Stimulated activated CD8-positive, alpha-beta memory T cell treated with anti-CD3 and anti-CD28 coated beads, Interleukin-15, amount 100 ng/mL, for 4 hours (primary cell): ENCODE results near the gene MIF.
A peak's percentile ranks its signal among the peaks of the same experiment; 100 is the strongest.
"Not testable (repeated sequence)": the region's sequence is repeated elsewhere in the genome, so short reads cannot be mapped to it uniquely, and the experiment has no call there.

Experiments used
- DNase-seq, 2 donors: peaks; one replicate each; pipeline ENCODE4 v3.0.0-alpha.2; 2020; ENCODE audit warnings: low read depth in 2 of 2

MIF gene

DNA sequence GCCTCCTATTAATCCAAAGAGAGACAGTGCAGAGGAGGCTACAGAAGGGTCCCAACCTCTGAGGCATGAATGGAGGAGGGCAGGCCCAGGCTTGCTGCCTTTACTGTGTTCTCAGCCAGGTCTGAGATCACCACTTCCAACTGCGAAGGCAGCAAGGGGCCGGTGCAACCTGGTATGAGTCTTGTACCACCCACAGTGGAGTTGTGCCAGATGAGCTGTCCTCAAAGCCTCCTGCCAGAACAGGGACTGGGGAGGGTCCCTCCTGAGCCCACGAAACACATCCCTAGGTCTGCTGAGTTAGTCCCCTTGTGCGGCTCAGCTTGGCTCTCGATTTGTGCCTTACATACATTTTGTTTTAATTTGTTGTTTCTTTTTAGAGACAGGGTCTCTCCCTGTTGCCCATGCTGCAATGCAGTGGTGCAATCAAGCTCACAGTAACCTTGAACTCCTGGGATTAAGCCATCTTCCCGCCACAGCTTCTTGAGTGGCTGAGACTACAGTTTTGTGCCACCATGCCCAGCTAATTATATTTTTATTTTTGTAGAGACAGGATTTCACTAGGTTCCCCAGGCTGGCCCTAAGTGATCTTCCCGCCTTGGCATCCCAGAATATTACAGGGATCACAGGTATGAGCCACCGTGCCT, 9.3 kb downstream of the MIF start:
- DNase-seq = no peak

DNA sequence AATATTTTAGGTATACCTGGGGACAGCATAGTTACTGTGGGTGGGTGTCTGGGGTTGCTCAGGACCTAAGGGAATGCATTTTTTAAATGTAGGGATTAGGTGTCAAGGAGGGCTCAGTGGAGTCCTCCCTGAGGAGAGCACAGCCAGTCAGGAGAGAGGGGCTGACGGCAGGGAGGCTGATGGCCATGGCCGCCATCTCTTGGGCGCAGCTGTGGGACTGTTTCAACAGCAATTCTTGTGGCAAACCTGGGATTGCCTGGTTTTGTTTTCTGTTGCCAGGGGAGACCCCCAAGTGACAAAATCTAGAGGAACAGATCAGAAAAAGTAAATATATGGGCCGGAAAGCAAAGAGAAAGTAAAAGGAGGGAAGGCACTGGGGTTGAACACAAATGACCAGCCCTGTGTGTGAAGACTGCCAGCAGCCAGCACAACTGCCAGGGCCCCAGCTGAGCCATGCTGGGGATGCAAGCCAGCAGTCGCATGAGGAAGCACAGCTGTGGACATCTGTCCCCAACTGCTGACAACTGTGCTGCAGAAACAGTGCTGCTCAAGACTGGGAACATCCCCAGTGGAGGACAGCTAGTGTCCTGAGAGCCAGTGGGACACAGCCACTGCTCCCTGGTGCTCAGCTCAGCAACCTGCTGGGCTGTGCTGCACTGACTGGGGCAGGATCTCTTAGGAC, 10.5 kb downstream of the MIF start:
- DNase-seq = no peak

DNA sequence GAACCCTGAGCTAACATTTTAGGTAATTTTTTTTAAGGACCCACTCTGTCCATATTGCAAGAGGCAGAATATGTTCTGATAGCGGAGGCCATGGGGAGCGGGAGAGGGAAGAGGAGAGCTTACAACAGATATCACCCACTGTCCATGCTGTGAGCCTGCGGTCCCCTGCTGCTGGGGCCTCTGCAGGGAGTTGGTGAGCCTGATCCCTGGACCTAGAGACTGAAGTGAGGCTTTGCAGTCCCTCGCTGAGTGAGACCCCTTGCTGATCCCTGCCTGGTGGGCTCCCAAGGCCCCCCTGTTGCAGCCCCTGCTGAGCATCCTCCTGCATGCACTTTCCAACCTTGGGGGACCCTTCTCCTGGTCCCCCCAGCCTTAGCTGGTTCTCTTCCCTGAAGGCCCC, 12.5 kb downstream of the MIF start:
- DNase-seq = no peak

DNA sequence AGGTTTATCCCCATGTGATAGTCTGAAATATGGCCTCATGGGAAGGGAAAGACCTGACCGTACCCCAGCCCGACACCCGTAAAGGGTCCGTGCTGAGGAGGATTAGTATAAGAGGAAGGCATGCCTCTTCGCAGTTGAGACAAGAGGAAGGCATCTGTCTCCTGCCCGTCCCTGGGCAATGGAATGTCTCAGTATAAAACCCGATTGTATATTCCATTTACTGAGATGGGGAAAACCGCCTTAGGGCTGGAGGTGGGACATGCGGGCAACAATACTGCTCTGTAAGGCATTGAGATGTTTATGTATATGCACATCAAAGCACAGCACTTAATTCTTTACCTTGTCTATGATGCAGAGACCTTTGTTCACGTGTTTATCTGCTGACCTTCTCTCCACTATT, 13.2 kb downstream of the MIF start:
- not testable (repeated sequence) for DNase-seq

DNA sequence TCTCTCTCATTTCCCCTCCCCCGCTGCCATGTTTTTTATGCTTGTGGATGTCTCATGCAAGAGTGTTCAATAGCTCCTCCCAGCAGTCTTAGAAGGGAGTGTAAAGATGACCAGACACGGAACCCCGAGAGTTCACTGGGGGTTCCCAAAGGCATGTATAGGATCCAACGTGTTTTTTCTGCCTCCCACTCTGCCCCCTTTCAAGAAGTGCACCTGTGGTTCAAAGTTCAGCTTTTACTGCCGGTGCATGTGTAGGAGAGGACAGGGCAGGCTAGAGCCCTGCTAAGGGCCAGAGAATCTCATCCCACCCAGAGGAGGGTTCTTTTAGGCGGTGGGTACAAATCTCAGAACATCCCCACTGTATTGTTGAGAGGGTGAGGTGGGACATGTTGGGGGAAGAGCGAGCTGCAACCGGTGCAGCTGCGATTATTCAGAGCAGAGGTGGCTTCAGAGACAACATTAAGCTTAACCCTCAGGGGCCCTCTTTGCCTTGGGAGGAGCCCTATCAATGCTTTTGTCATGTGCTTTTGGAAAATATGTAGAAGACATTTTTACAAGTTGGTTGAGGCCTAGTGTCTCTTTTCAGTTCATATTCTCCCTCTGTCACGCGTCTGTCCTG, 14.5 kb downstream of the MIF start:
- DNase-seq = no peak

DNA sequence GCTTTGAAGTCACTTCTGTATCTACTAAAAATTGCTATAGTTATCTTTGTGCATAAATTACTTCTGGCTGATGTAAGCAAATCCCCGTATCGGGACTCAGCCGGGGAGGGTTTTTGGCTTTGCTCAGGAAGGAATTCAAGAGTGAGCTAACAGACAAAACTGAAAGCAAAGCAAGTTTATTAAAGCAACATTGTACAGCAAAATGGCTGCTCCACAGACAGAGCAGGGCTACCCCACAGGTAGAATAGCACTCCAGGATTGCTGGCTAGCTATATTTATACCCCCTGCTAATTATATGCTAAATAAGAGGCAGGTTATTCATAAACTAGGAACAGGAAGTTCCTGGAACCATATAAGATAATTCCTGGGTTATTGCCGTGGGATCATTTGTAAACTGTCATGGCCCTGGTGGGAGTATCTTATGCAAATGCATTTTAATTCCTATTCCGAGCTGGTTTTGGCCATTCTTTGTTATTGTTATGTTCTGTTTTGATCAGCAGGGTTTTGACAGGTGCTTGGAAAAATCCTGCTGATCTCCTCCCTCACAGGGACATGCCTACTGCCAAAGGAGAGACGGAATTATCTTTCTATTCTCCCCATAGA, 15.2 kb downstream of the MIF start:
- no peak for DNase-seq

DNA sequence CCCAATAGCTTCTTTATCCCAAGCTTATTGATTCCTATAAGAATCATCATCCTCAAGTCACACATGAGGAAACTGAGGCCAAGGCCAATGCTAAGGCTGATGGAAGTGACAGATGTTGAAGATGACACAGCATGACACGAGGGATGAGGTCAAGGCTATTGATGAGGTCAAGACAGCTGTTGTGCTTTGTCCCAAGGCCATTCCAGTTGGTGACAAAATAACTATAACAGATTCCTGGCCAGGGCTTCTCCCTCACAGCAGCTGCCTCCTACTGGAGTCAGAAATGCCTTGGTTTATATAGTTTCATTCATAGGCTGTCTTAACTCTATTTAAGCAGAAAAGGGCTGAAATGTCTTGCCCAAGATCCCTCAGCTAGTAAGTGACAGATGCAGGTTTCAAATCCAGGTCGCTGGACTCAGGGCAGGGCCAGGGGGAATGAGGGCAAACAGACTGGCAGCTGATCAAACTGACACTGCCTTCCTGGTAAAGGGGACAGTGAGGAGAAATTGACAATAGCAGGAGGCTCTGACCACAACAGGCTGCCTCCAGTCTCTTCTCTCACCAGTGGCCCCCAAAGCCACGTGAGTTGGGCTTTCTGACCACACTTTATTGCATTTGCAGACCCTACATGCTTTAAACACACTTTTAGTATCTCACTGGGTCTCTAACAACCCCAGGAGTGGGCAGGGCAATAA, 16.5 kb downstream of the MIF start:
- no peak for DNase-seq

DNA sequence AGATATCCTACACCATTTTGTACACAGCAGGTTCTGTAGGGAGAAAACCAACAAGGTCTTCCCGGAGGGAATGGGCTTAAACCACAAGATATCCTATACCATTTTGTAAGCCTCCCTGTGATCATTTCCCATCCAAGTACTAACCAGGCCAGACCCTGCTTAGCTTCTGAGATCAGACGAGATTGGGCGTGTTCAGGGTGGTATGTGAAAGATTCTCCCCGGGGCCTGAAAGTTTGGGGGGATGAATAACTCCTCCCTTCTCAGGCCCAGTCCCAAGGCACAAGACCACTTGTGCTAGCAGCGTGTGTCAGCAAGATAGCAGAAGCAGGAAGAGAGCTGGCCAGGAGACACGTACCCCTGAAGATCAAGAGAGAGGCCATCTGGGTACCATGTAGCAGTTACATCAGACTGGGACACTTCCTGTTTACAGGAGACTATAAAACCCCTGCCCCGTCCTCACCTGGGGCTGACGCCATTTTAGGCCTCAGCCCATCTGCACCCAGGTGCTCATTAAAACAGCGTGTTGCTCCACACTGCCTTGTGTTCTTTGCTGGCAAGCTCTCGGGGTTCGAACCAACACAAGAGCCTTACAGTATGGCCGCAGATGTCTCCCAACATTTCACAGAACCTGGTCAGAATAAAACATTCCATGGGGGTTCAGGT, 17.3 kb downstream of the MIF start:
- DNase-seq = no peak

DNA sequence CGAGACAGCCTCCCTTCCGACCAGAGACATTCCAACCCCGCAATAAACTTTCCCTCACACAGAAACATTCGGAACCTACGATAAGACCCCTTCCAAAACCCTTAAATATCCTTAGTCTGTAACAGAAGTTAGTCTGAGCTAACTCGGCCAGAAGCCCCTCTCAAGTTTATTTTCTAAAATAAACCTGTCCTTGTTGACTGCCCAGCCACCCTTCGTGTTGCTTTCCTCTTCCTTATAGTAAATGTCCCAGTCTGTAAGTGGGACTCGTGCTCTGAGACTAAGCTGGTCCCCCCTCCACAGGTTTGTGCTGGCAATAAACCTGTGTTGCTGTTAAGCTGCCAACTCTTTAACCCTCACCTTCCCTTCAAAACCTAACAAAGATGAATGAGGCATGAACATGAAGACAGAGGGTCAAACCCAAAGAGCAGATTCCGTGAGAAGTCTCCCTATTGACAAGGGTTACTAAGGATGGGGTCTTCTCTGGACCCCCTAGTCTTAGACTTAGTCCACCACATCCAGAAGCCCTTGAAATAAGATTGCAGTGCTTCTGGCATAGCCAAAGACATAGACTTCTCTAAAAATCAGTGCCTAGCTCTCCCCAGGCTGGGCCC, 18.2 kb downstream of the MIF start:
- no peak for DNase-seq

DNA sequence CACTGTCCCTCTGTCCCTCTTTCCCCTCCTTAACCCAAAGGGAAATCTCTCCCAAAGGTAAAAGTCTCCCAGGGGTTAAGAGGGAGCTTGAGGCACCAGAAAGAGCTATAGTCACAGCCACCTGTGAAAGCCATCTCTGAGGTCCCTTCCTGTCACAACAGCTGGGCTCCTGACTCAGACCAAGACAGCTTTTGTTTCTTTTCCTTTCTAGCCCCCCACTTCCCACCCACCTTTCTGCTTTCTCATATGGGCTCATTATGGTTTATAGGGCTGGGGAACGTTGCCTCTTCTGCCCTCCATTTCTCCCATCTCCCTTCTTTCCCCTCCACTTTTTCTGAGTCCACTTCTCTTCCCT, 19.1 kb downstream of the MIF start:
- DNase-seq = no peak

DNA sequence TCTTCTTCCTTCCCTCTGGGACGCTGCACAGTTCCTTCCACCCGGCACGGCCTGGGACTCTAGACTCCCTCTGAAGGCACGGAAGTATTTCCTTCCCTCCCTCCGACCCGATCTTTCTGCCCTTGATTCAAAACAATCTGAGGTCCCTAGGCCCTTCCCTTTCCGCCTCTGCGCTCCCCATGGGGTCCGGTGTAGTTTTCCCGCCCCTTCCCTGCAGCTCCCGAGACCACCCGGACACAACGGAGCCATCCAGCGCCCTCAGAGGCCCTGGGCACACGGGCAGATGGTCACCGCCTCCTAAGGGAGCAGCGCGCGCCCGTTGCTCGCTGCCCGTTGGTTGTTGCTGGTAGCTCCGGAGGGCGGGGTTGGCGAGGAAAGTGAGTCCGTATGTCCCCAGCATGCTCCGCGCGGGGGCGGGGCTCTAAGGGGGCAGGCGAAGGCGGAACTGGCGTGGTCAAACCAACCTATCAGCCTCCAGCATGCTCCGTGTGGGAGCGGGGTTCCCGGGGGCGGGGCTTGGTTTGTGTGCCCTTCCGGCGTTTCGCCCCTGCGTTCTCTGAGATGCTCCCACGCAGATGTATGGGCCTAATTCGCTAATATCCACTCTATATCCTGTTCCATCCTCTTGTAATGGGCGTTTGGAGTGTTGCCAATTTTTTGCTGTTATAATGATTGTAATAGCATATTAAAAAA, 19.6 kb downstream of the MIF start:
- DNase-seq = peak; percentile 96 to 99

DNA sequence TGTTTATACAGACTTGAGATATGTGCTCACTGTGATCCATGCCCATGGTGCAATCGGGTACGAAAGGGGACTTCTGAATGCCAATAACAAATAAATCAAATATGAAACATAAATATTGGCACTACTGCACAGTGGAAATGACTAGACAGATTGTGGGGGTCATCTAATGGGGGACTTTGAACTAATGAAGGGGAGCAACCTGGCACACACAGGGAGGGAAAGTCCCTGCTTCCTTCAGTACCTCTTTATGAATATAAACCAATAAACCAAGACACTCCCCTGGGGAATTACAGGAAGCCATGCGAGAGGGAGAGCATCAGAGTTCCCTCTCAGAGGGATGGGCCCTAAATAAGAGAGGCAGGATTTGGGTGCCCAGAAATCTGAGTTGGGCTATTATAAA, 21.1 kb downstream of the MIF start:
- no peak for DNase-seq

DNA sequence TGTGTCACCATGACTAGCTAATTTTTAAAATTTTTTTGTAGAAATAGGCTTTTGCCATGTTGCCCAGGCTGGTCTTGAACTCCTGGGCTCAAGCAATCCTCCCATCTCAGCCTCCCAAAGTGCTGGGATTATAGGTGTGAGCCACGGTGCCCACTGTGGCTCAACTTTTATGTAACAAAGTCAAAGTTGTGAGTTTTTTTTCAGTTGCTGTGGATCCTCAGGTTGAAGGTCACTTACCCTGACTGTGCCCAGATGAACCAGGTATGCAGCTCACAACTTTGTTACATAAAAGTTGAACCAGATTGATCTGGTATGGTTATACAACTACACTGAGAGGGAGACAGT, 26.1 kb downstream of the MIF start:
- not testable (repeated sequence) for DNase-seq

DNA sequence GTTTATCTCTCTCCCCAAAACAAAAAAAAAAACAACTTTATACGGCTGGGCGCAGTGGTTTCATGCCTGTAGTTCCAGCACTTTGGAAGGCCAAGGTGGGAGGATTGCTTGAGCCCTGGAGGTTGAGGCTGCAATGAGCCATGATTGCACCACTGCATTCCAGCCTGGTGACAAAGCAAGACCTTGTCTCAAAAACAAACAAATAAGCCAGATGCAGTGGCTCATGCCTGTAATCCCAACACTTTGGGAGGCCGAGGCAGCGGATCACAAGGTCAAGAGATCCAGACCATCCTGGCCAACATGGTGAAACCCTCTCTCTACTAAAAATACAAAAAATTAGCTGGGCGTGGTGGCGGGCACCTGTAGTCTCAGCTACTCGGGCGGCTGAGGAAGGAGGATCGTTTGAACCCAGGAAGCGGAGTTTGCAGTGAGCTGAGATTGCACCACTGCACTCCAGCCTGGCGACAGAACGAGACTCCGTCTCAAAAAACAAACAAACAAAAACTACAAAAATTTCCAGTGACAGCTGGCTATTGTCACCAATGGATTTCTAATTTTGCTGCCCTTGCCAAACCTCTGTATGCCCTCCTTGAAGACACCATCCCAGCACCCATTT, 27.5 kb downstream of the MIF start:
- DNase-seq = not testable (repeated sequence)

DNA sequence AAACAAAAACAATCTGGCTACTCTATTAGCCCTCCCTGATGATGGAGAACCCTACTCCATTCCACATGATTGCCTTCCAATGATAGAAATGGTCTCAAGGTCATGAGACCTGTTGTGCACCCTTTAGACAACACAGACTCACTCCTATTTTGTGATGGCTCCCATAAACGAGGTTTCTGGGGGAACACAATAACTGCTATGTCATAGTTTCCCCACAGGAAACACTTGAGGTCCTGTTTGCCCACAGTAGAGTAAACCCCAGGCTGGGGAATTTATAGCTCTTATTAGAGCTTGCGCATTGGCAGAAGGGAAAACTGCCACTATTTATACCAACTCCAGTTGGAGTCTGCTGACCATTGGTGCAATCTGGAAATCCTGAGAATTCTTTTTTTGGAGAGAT, 28.7 kb downstream of the MIF start:
- DNase-seq = no peak

DNA sequence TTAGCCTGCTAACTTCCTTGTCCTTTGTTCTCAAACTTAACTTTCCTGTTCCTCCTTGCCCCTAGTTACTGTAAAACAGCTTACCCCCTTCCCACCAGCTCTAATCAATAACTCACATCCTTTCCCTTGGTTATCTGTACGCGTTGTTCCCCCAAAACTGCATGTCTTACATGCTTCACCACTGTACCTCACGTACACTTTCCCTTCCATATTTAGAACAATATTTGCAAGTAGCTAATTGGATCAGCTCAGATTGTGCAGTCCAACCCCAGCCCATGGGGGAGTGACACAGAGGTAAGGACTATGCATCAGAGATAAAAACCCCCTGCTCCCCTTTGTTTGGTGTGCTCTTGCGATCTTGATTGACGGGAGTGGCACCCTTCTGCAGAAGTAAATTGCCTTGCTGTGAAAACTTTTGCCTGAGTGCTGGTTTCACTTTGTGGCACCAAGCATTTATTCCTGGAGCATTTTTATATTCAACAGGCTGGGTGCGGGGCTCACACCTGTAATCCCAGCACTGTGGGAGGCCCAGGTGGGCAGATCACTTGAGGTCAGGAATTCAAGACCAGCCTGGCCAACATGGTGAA, 30.9 kb downstream of the MIF start:
- DNase-seq = no peak

DNA sequence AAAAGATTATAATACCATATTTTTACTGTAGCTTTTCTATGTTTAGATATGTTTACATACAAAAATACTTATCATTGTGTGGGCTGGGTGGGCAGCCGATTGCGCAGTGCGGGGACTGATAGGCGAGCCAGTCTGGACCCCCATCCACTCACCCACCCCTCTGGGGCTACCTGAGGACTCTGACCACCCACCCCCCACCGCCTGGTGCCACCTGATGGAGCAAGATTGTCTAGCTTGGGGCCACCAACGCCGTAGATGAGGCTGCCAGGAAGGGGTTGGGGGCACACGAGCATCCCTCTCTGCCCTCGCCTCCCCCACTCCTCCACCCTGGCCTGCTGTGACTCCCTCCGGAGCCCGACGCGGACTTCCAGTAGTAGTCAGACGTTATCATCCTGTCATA, 32.4 kb downstream of the MIF start:
- DNase-seq = no peak

DNA sequence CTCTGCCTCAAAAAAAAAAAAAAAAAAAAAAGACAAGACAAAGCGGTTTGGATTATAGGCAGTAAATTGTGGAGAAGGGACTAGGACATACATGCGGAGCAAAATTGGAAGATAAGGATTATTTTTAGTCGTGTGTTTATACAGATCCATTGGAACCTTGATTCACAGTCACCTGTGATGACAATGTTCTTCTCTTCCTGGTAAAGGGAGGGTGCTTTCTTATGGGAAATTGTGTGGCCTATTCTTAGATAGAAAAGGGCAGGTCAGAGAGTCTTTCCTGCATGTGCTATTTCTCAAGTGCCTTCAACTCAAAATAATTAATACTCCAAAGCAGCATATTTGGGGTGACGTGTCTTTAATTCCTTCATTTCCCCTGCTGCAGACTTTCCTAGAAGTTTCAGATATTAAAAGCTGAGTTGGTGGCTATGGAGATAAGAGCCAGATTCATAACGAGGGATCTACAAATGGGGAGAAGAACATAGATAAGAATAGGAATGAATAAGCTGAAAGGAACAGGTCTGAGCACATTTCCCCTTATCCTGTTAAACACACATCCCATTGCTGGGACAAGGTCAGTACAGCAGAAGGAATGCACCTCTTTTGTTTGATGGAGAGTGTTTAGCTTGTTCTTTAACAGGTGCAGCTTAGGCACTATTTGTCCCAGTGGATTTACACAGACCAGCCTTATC, 44.3 kb downstream of the MIF start:
- DNase-seq = no peak

DNA sequence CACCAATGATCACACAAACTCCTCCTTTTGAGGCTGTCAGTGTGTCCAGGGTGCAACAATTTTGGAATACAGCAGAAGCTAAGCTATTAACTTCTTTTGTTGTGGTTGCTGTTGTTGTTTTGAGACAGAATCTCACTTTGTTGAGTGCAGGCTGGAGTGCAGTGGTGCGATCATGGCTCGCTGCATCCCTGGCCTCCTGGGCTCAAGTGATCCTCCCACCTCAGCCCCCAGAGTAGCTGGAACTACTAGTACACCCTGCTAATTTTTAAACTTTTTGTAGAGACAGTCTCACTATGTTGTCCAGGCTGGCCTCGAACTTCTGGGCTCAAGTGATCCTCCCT, 44.8 kb downstream of the MIF start:
- DNase-seq = no peak

DNA sequence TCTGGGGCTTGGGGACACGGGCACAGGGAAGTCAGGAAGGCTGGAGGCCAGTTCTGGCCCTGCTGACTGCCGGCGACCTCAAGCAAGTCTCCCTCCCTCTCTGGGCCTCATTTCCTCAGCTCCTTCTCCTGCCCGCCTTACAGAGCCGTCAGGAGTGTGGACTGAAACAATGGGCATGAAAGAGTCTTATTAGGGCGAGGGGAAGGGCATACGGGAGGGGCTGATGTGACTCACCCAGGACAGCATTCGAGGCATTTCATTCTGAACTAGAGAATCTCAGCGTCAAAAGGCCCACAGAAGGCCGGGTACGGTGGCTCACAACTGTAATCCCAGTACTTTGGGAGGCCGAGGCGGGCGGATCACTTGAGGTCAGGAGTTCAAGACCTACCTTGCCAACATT, 46.0 kb downstream of the MIF start:
- not testable (repeated sequence) for DNase-seq
